ENCODE results near the gene PNPLA8. TPM values are rescaled to one million over a fixed set of nuclear protein-coding genes. Genes with fewer than 3 reads are reported as not detected.

Gene PNPLA8
- polyA plus RNA-seq, 1 donor from 2014 or later, result 85.1 TPM

GRCh38 chr7:108497082-108497725, 28.7 kb downstream of the PNPLA8 start:
- peaks cover 5% of the 10 kb centered on the region for H3K36me3 ChIP-seq (ENCODE audit: insufficient read depth, low read length)
- no peaks in the 10 kb centered on the region for H3K79me2 ChIP-seq (replicated peaks; ENCODE audit: insufficient read depth, low read length)
- H4K20me1 ChIP-seq (ENCODE audit: insufficient read depth), result no peaks in the 10 kb centered on the region
- H3K27ac ChIP-seq (ENCODE audit: low read length), result no peak overlapping the region
- no peaks in the 10 kb centered on the region for H3F3A ChIP-seq (ENCODE audit: insufficient read depth, low read length, poor library complexity, severe bottlenecking)
- no peaks in the 10 kb centered on the region for H3K9me3 ChIP-seq (ENCODE audit: low read length)
- TF ChIP-seq TAF1 (IDR thresholded peaks at IDR 0.05; ENCODE audit: low read depth) (no peak), RAD21 (conservative IDR thresholded peaks at IDR 0.05) (peak; percentile 82), POLR2AphosphoS5 (IDR thresholded peaks at IDR 0.05) (no peak), SMC3 (conservative IDR thresholded peaks at IDR 0.05; ENCODE audit: poor library complexity) (peak; percentile 81), MXI1 (conservative IDR thresholded peaks at IDR 0.05; ENCODE audit: poor library complexity, severe bottlenecking) (no peak), EP300 (conservative IDR thresholded peaks at IDR 0.05; ENCODE audit: poor library complexity, severe bottlenecking) (no peak), EZH2 (IDR thresholded peaks at IDR 0.05; ENCODE audit: borderline replicate concordance, insufficient read depth, low read length, poor library complexity, severe bottlenecking) (no peak)
- TF ChIP-seq, protein P1, sequence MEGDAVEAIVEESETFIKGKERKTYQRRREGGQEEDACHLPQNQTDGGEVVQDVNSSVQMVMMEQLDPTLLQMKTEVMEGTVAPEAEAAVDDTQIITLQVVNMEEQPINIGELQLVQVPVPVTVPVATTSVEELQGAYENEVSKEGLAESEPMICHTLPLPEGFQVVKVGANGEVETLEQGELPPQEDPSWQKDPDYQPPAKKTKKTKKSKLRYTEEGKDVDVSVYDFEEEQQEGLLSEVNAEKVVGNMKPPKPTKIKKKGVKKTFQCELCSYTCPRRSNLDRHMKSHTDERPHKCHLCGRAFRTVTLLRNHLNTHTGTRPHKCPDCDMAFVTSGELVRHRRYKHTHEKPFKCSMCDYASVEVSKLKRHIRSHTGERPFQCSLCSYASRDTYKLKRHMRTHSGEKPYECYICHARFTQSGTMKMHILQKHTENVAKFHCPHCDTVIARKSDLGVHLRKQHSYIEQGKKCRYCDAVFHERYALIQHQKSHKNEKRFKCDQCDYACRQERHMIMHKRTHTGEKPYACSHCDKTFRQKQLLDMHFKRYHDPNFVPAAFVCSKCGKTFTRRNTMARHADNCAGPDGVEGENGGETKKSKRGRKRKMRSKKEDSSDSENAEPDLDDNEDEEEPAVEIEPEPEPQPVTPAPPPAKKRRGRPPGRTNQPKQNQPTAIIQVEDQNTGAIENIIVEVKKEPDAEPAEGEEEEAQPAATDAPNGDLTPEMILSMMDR (IDR thresholded peaks at IDR 0.05; ENCODE audit: poor library complexity, severe bottlenecking), result peak; percentile 89
- TF ChIP-seq, protein P2, sequence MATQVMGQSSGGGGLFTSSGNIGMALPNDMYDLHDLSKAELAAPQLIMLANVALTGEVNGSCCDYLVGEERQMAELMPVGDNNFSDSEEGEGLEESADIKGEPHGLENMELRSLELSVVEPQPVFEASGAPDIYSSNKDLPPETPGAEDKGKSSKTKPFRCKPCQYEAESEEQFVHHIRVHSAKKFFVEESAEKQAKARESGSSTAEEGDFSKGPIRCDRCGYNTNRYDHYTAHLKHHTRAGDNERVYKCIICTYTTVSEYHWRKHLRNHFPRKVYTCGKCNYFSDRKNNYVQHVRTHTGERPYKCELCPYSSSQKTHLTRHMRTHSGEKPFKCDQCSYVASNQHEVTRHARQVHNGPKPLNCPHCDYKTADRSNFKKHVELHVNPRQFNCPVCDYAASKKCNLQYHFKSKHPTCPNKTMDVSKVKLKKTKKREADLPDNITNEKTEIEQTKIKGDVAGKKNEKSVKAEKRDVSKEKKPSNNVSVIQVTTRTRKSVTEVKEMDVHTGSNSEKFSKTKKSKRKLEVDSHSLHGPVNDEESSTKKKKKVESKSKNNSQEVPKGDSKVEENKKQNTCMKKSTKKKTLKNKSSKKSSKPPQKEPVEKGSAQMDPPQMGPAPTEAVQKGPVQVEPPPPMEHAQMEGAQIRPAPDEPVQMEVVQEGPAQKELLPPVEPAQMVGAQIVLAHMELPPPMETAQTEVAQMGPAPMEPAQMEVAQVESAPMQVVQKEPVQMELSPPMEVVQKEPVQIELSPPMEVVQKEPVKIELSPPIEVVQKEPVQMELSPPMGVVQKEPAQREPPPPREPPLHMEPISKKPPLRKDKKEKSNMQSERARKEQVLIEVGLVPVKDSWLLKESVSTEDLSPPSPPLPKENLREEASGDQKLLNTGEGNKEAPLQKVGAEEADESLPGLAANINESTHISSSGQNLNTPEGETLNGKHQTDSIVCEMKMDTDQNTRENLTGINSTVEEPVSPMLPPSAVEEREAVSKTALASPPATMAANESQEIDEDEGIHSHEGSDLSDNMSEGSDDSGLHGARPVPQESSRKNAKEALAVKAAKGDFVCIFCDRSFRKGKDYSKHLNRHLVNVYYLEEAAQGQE (IDR thresholded peaks at IDR 0.05; ENCODE audit: borderline replicate concordance), result no peak
- no peak overlapping the region for H3K4me3 ChIP-seq (ENCODE audit: low read length)
- H3K9me2 ChIP-seq (ENCODE audit: insufficient read depth, low read length), result no peaks in the 10 kb centered on the region
- H3K27me3 ChIP-seq (ENCODE audit: insufficient read depth, low read depth, low read length), result no peaks in the 10 kb centered on the region
- H3K9ac ChIP-seq (ENCODE audit: low read length), result no peak overlapping the region
- no peak overlapping the region for H3K4me2 ChIP-seq (ENCODE audit: low read length)
- no peak overlapping the region for H2AFZ ChIP-seq (ENCODE audit: low read depth, low read length)

- no peaks in the 10 kb centered on the region for H3K79me2 ChIP-seq (replicated peaks; ENCODE audit: insufficient read depth, low read length)
Observed at GRCh38 chr7:108492742-108493141, 33.2 kb downstream of the PNPLA8 start.

More at GRCh38 chr7:108492742-108493141, 33.2 kb downstream of the PNPLA8 start:
- no peaks in the 10 kb centered on the region for H4K20me1 ChIP-seq (ENCODE audit: insufficient read depth)
- H3F3A ChIP-seq (ENCODE audit: insufficient read depth, low read length, poor library complexity, severe bottlenecking), result no peaks in the 10 kb centered on the region
- no peaks in the 10 kb centered on the region for H3K27me3 ChIP-seq (ENCODE audit: insufficient read depth, low read depth, low read length)
- no peaks in the 10 kb centered on the region for H3K9me2 ChIP-seq (ENCODE audit: insufficient read depth, low read length)
- H3K36me3 ChIP-seq (ENCODE audit: insufficient read depth, low read length), result peaks cover 16% of the 10 kb centered on the region
- no peaks in the 10 kb centered on the region for H3K9me3 ChIP-seq (ENCODE audit: low read length)
- H3K27ac ChIP-seq (ENCODE audit: low read length), result no peak overlapping the region
- H2AFZ ChIP-seq (ENCODE audit: low read depth, low read length), result no peak overlapping the region
- H3K4me3 ChIP-seq (ENCODE audit: low read length), result no peak overlapping the region
- no peak for TF ChIP-seq MXI1 (conservative IDR thresholded peaks at IDR 0.05; ENCODE audit: poor library complexity, severe bottlenecking)
- TF ChIP-seq, protein P2 (IDR thresholded peaks at IDR 0.05; ENCODE audit: borderline replicate concordance), result no peak
- TF ChIP-seq POLR2AphosphoS5 (IDR thresholded peaks at IDR 0.05), result no peak
- no peak for TF ChIP-seq TAF1 (IDR thresholded peaks at IDR 0.05; ENCODE audit: low read depth)
- TF ChIP-seq, protein P1 (IDR thresholded peaks at IDR 0.05; ENCODE audit: poor library complexity, severe bottlenecking), result no peak
- TF ChIP-seq EZH2 (IDR thresholded peaks at IDR 0.05; ENCODE audit: borderline replicate concordance, insufficient read depth, low read length, poor library complexity, severe bottlenecking), result no peak
- TF ChIP-seq EP300 (conservative IDR thresholded peaks at IDR 0.05; ENCODE audit: poor library complexity, severe bottlenecking), result no peak
- no peak for TF ChIP-seq RAD21 (conservative IDR thresholded peaks at IDR 0.05)
- TF ChIP-seq SMC3 (conservative IDR thresholded peaks at IDR 0.05; ENCODE audit: poor library complexity), result no peak
- no peak overlapping the region for H3K4me2 ChIP-seq (ENCODE audit: low read length)
- no peak overlapping the region for H3K9ac ChIP-seq (ENCODE audit: low read length)

Measured in neural cell (in vitro differentiated cells).